Heart left ventricle (tissue), 16 donors: Measurements from ENCODE around the gene FGF14. TPM values are rescaled to one million over a fixed set of nuclear protein-coding genes. Genes with fewer than 3 reads are reported as not detected.

Source experiments
- ATAC-seq, 4 donors: fragments of 200-7000 bp; cut with Tn5 transposase; one replicate each; pipeline ENCODE4 v1.9.1; 2020 to 2022; ENCODE audit warnings: moderate library complexity in 4 of 4, mild to moderate bottlenecking in 3 of 4, moderate number of reproducible peaks in 1 of 4
- DNase-seq, 5 donors: peaks; one replicate each; pipeline ENCODE4 v3.0.0-alpha.2; 2020
- H3K27ac ChIP-seq, 12 donors: fragments of 200-600 bp; sonication (generic) in 4 of 12; one replicate each; pipeline versions ENCODE4 v1.5.0 to v1.8.0; 2016 to 2022; ENCODE audit warnings: mild to moderate bottlenecking in 2 of 12
- H3K27me3 ChIP-seq, 9 donors: fragments of 200-600 bp; sonication (generic) in 2 of 9; one replicate each; pipeline versions ENCODE4 v1.5.1 to v1.8.0; 2016 to 2022; ENCODE audit warnings: mild to moderate bottlenecking in 3 of 9
- H3K36me3 ChIP-seq, 9 donors: fragments of 200-600 bp; sonication (generic) in 2 of 9; one replicate each; pipeline versions ENCODE4 v1.5.0 to v1.8.0; 2018 to 2022; ENCODE audit warnings: mild to moderate bottlenecking in 2 of 9
- H3K4me1 ChIP-seq, 12 donors: fragments of 200-600 bp; sonication (generic) in 4 of 12; one replicate each; pipeline versions ENCODE4 v1.5.0 to v1.8.0; 2016 to 2022; ENCODE audit warnings: mild to moderate bottlenecking in 3 of 12
- H3K4me3 ChIP-seq, 12 donors: fragments of 200-600 bp; sonication (generic) in 4 of 12; one replicate each; pipeline versions ENCODE4 v1.5.0 to v1.8.0; 2017 to 2022; ENCODE audit warnings: mild to moderate bottlenecking in 9 of 12, moderate library complexity in 4 of 12
- H3K9me3 ChIP-seq, 12 donors: fragments of 200-600 bp; sonication (generic) in 4 of 12; one replicate each; pipeline versions ENCODE4 v1.5.0 to v1.8.0; 2016 to 2022; ENCODE audit warnings: mild to moderate bottlenecking in 1 of 12
- POLR2A ChIP-seq, 2 donors: fragments of 450-650 bp; IDR thresholded peaks; one replicate each; pipeline ENCODE4 v1.6.1; 2017; ENCODE audit warnings: antibody characterized with exemption in 2 of 2, mild to moderate bottlenecking in 2 of 2, moderate library complexity in 2 of 2
- WGBS, 4 donors: extraction: QIAGEN DNeasy Blood & Tissue Kit in 2 of 4; methylation state at CpG; one replicate each; pipeline versions ENCODE4 v1.1.5 to v1.1.7; 2013 to 2018; 5-methylcytosine and 5-hydroxymethylcytosine counted together
- intact Hi-C, 10 donors: fragments of 100-400 bp; cut with DNase I; formaldehyde crosslinking; loops; one replicate each; pipeline versions ENCODE4 v1.11.1 to v1.14.2; 2022
- polyA plus RNA-seq, 2 donors: library from polyadenylated mRNA; stranded (reverse); fragments of 200-250 nt; gene quantifications; one replicate each; pipeline ENCODE4 v1.2.3, GENCODE V29; 2013
- total RNA-seq, 9 donors: library from RNA; depleted of rRNA in 2 of 9; stranded (reverse); fragments of >200 nt in 2 of 9; fragmentation: NEBNext Ultra II Directional in 3 of 9; extraction: Animal tissue kit (Norgen Biotek cat#: 25700) in 3 of 9; gene quantifications; one replicate each; pipeline versions ENCODE4 v1.1.0 to v1.2.4, GENCODE V29; 2016 to 2023
- TF ChIP-seq, protein P1 (sequence below), 12 donors: fragments of 200-600 bp; sonication (generic) in 4 of 12; IDR thresholded peaks; one replicate each; pipeline versions ENCODE4 v1.5.0 to v1.8.0; 2018 to 2022; ENCODE audit warnings: antibody characterized with exemption in 12 of 12, mild to moderate bottlenecking in 5 of 12
- donor health status: ischemic (EF 13 %, LVEDD 7.1; RV severe dilation, severe dysfunction).
- donor health status: healthy with polysubstance abuse.
- donor health status: DM: no; HTN: yes; CAD: no.
- donor health status: DM: no; HTN: no; CAD: no.
- donor health status: ischemic (EF 25% LVEDD 6.9; RV normal size, moderate dysfunction).
- donor health status: ischemic (EF 25% LVEDD 5.7; RV mildly dilated, moderate dysfunction).
- donor health status: healthy.
- donor health status: DM: yes; HTN: yes; CAD: no.
- donor health status: ischemic (EF 35%, LVEDD 5.7; RV mildly dilated, moderate dysfunction).
- donor health status: nonischemic (EF 11% LVEDD 7.7; RV severe dilation, severe dysfunction).
- donor health status: DM: yes; HTN: yes; CAD: no.
- donor health status: PGD.
- donor health status: ischemic (EF 29% LVEDD 5.4; RV normal size, mild dysfunction).
- donor health status: nonischemic (EF 23%, LVEDD 6.1; RV moderate dilation, normal function).

The FGF14 gene
- total and polyA plus RNA-seq, 11 donors = 0.14 to 6.3 (median 3.9) TPM

GRCh38 chr13:101996954-101997353 lies 404.9 kb downstream of the FGF14 start:
- no peak overlapping the region for H3K4me3 ChIP-seq
- 78 to 89% (median 81%) methylated on average over 3 of the region's 3 CpGs for WGBS, 4 donors
- no peaks in the 10 kb centered on the region for H3K36me3 ChIP-seq
- H3K27ac ChIP-seq = no peak overlapping the region
- peaks cover 0 to 16% (median 3%) of the 10 kb centered on the region in 12 donors for H3K4me1 ChIP-seq
- DNase-seq (peak in 1 of 5 donors; percentile 10), ATAC-seq (no peak)
- no peak for TF ChIP-seq POLR2A (IDR thresholded peaks at IDR 0.05)
- TF ChIP-seq, protein P1, sequence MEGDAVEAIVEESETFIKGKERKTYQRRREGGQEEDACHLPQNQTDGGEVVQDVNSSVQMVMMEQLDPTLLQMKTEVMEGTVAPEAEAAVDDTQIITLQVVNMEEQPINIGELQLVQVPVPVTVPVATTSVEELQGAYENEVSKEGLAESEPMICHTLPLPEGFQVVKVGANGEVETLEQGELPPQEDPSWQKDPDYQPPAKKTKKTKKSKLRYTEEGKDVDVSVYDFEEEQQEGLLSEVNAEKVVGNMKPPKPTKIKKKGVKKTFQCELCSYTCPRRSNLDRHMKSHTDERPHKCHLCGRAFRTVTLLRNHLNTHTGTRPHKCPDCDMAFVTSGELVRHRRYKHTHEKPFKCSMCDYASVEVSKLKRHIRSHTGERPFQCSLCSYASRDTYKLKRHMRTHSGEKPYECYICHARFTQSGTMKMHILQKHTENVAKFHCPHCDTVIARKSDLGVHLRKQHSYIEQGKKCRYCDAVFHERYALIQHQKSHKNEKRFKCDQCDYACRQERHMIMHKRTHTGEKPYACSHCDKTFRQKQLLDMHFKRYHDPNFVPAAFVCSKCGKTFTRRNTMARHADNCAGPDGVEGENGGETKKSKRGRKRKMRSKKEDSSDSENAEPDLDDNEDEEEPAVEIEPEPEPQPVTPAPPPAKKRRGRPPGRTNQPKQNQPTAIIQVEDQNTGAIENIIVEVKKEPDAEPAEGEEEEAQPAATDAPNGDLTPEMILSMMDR (IDR thresholded peaks at IDR 0.05) = no peak
- H3K9me3 ChIP-seq = peaks cover 0 to 9% (median 0%) of the 10 kb centered on the region in 12 donors
- intact Hi-C loops = no loop called here
- H3K27me3 ChIP-seq = no peaks in the 10 kb centered on the region

- TF ChIP-seq, protein P1 (IDR thresholded peaks at IDR 0.05) = no peak
- TF ChIP-seq POLR2A (IDR thresholded peaks at IDR 0.05) = no peak
- Histone ChIP-seq H3K27me3 (no peaks in the 10 kb centered on the region), H3K9me3 (peaks cover 0 to 9% (median 0%) of the 10 kb centered on the region in 12 donors), H3K36me3 (no peaks in the 10 kb centered on the region), H3K27ac (no peak overlapping the region), H3K4me1 (no peaks in the 10 kb centered on the region), H3K4me3 (no peak overlapping the region)
- ATAC-seq (no peak), DNase-seq (no peak)
- WGBS, 4 donors = 57 to 67% (median 63%) methylated on average over 5 of the region's 5 CpGs
- intact Hi-C loops = loop anchor here in 1 of 10 donors (10.0 kb wide), 1 partner anchor 795 kb away; no protein-coding TSS in a partner anchor
Measured at GRCh38 chr13:101989798-101990350, 412.0 kb downstream of the FGF14 start.

- Histone ChIP-seq H3K36me3 (no peaks in the 10 kb centered on the region), H3K9me3 (peaks cover 0 to 7% (median 0%) of the 10 kb centered on the region in 12 donors), H3K27ac (no peak overlapping the region), H3K4me1 (no peaks in the 10 kb centered on the region), H3K27me3 (no peaks in the 10 kb centered on the region), H3K4me3 (no peak overlapping the region)
- intact Hi-C loops = loop anchor here in 1 of 10 donors (10.0 kb wide), 1 partner anchor 797 kb away; no protein-coding TSS in a partner anchor
- no peak for TF ChIP-seq POLR2A (IDR thresholded peaks at IDR 0.05)
- TF ChIP-seq, protein P1 (IDR thresholded peaks at IDR 0.05) = no peak
- ATAC-seq (no peak), DNase-seq (no peak)
- WGBS, 4 donors = 69 to 77% (median 76%) methylated on average over 4 of the region's 4 CpGs
Measured at GRCh38 chr13:101988140-101988539, 413.7 kb downstream of the FGF14 start.

- Histone ChIP-seq H3K4me3 (no peak overlapping the region), H3K36me3 (no peaks in the 10 kb centered on the region), H3K27ac (no peak overlapping the region), H3K27me3 (no peaks in the 10 kb centered on the region), H3K4me1 (peaks cover 0 to 6% (median 0%) of the 10 kb centered on the region in 12 donors), H3K9me3 (no peaks in the 10 kb centered on the region)
- WGBS, 4 donors = 68 to 77% (median 74%) methylated on average over 2 of the region's 2 CpGs
- TF ChIP-seq, protein P1 (IDR thresholded peaks at IDR 0.05) = no peak
- no peak for TF ChIP-seq POLR2A (IDR thresholded peaks at IDR 0.05)
- intact Hi-C loops = loop anchor here in 1 of 10 donors (10.0 kb wide), 1 partner anchor 798 kb away; no protein-coding TSS in a partner anchor
- DNase-seq (no peak), ATAC-seq (no peak)
Measured at GRCh38 chr13:101986316-101986715, 415.5 kb downstream of the FGF14 start.
